Transverse colon (tissue), 4 donors: ENCODE data around the gene SMIM28.

Experiments used
- CTCF ChIP-seq, 5 experiments: fragments of 200-600 bp in 3 of 5; fragments of 450-650 bp in 2 of 5; sonication (generic) in 3 of 5; IDR thresholded peaks; 1 replicate in 2 of 5; 2 replicates in 3 of 5; pipeline ENCODE4 v1.5.1; 2016 to 2017; ENCODE audit warnings: antibody characterized with exemption in 5 of 5, inconsistent platforms in 3 of 5, mild to moderate bottlenecking in 2 of 5, moderate library complexity in 1 of 5
- POLR2A ChIP-seq: fragments of 450-650 bp; IDR thresholded peaks from one replicate; pipeline ENCODE4 v1.6.1; 2016; ENCODE audit warnings: antibody characterized with exemption, mild to moderate bottlenecking, moderate library complexity
- POLR2AphosphoS5 ChIP-seq, 3 donors: sonication (generic); formaldehyde crosslinking; IDR thresholded peaks; one replicate each; pipeline ENCODE4 v1.6.1; 2016; ENCODE audit warnings: antibody characterized with exemption in 3 of 3

- TF ChIP-seq CTCF (IDR thresholded peaks at IDR 0.05) (no peak), POLR2AphosphoS5 (IDR thresholded peaks at IDR 0.05) (no peak), POLR2A (no peak)
Observed at GRCh38 chr6:138346302-138347195, 31.2 kb upstream of the SMIM28 start.
